WTC11 (cell line): Measurements from ENCODE around the gene MFAP3L. TPM values are rescaled to one million over a fixed set of nuclear protein-coding genes. Genes with fewer than 3 reads are reported as not detected.

Experiments
- ATAC-seq: fragments of 200-7000 bp; cut with Tn5 transposase; 2 replicates; pipeline ENCODE4 v1.10.0; 2021; ENCODE audit warnings: mild to moderate bottlenecking, moderate library complexity
- CTCF ChIA-PET: fragments of 300-600 bp; sonication (Branson Sonifier 250); formaldehyde crosslinking; loops from one replicate; lab custom pipeline; 2021; ENCODE audit warnings: antibody characterized with exemption; lab: Charles Lee
- POLR2A ChIA-PET: fragments of 350-600 bp; sonication (Branson Sonifier 250); formaldehyde crosslinking; loops from one replicate; lab custom pipeline; 2021; ENCODE audit warnings: antibody characterized with exemption; lab: Charles Lee
- DNase-seq: peaks from one replicate; pipeline ENCODE4 v3.0.0; 2021; ENCODE audit warnings: low spot score
- H3K27ac Mint-ChIP-seq: 2 replicates; pipeline ENCODE4 v1.8.0; 2021; ENCODE audit warnings: mixed read lengths
- H3K27me3 Mint-ChIP-seq: 2 replicates; pipeline ENCODE4 v1.8.0; 2021; ENCODE audit warnings: low read depth, mild to moderate bottlenecking, moderate library complexity, mixed read lengths
- H3K36me3 Mint-ChIP-seq: 2 replicates; pipeline ENCODE4 v1.8.0; 2021; ENCODE audit warnings: mixed read lengths
- H3K4me1 Mint-ChIP-seq: 2 replicates; pipeline ENCODE4 v1.8.0; 2022; ENCODE audit warnings: mixed read lengths
- H3K4me3 Mint-ChIP-seq: 2 replicates; pipeline ENCODE4 v1.8.0; 2021; ENCODE audit warnings: mild to moderate bottlenecking, moderate library complexity, mixed read lengths
- H3K9me3 Mint-ChIP-seq: 2 replicates; pipeline ENCODE4 v1.8.0; 2021; ENCODE audit warnings: mixed read lengths
- ATF1 ChIP-seq: sonication (generic); formaldehyde crosslinking; IDR thresholded peaks from 2 replicates; pipeline ENCODE4 v1.8.1; 2023; ENCODE audit warnings: mild to moderate bottlenecking, moderate library complexity, missing genetic modification reagents
- CREB1 ChIP-seq: sonication (generic); formaldehyde crosslinking; IDR thresholded peaks from 2 replicates; pipeline ENCODE4 v1.8.0; 2023; ENCODE audit warnings: mild to moderate bottlenecking, missing genetic modification reagents
- CREM ChIP-seq: sonication (generic); formaldehyde crosslinking; IDR thresholded peaks from 2 replicates; pipeline ENCODE4 v1.8.1; 2022; ENCODE audit warnings: mild to moderate bottlenecking, missing genetic modification reagents, moderate library complexity
- CTCF ChIP-seq: fragments of 200-600 bp; IDR thresholded peaks from 2 replicates; pipeline ENCODE4 v1.8.0; 2022; ENCODE audit warnings: antibody characterized with exemption
- E2F5 ChIP-seq: sonication (generic); formaldehyde crosslinking; IDR thresholded peaks from 2 replicates; pipeline ENCODE4 v1.8.1; 2022; ENCODE audit warnings: mild to moderate bottlenecking, moderate library complexity, missing genetic modification reagents
- ELF4 ChIP-seq: sonication (generic); formaldehyde crosslinking; IDR thresholded peaks from 2 replicates; pipeline ENCODE4 v1.8.1; 2022; ENCODE audit warnings: low read depth, mild to moderate bottlenecking, moderate library complexity, missing genetic modification reagents
- FOXJ3 ChIP-seq: sonication (generic); formaldehyde crosslinking; IDR thresholded peaks from 2 replicates; pipeline ENCODE4 v1.9.0; 2021; ENCODE audit warnings: missing genetic modification reagents, mild to moderate bottlenecking, borderline replicate concordance
- GABPB1 ChIP-seq: sonication (generic); formaldehyde crosslinking; IDR thresholded peaks from 2 replicates; pipeline ENCODE4 v1.8.1; 2023; ENCODE audit warnings: mild to moderate bottlenecking, missing genetic modification reagents
- IRF1 ChIP-seq: sonication (generic); formaldehyde crosslinking; IDR thresholded peaks from 2 replicates; pipeline ENCODE4 v1.8.0; 2023; ENCODE audit warnings: missing genetic modification reagents
- JUN ChIP-seq: sonication (generic); formaldehyde crosslinking; IDR thresholded peaks from 2 replicates; pipeline ENCODE4 v1.8.0; 2023; ENCODE audit warnings: mild to moderate bottlenecking, missing genetic modification reagents
- MXD4 ChIP-seq: fragments of 250-450 bp; sonication (Bioruptor Pico); IDR thresholded peaks from 2 replicates; pipeline ENCODE4 v1.8.0; 2021; ENCODE audit warnings: mild to moderate bottlenecking, moderate library complexity, borderline replicate concordance
- MYBL2 ChIP-seq: sonication (generic); formaldehyde crosslinking; IDR thresholded peaks from 2 replicates; pipeline ENCODE4 v1.8.1; 2023; ENCODE audit warnings: mild to moderate bottlenecking, moderate library complexity, missing genetic modification reagents
- SMAD4 ChIP-seq: sonication (generic); formaldehyde crosslinking; IDR thresholded peaks from 2 replicates; pipeline ENCODE4 v1.8.0; 2022; ENCODE audit warnings: mild to moderate bottlenecking, missing genetic modification reagents
- ZBTB21 ChIP-seq: sonication (generic); formaldehyde crosslinking; IDR thresholded peaks from 2 replicates; pipeline ENCODE4 v1.8.1; 2023; ENCODE audit warnings: mild to moderate bottlenecking, missing genetic modification reagents, borderline replicate concordance
- ZNF263 ChIP-seq: sonication (generic); formaldehyde crosslinking; IDR thresholded peaks from 2 replicates; pipeline ENCODE4 v1.8.1; 2022; ENCODE audit warnings: low read depth, mild to moderate bottlenecking, moderate library complexity, missing genetic modification reagents
- ZNF317 ChIP-seq: sonication (generic); formaldehyde crosslinking; IDR thresholded peaks from 2 replicates; pipeline ENCODE4 v1.8.1; 2023; ENCODE audit warnings: low read depth, mild to moderate bottlenecking, moderate library complexity, missing genetic modification reagents, borderline replicate concordance
- ZNF423 ChIP-seq: fragments of 250-450 bp; sonication (Bioruptor Pico); IDR thresholded peaks from 2 replicates; pipeline ENCODE4 v2.1.2; 2022; ENCODE audit warnings: mild to moderate bottlenecking, moderate library complexity
- total RNA-seq: library from RNA; stranded (reverse); gene quantifications from 3 replicates; pipeline ENCODE4 v1.2.3, GENCODE V29; 2021
- TF ChIP-seq, protein P1 (sequence below): sonication (generic); formaldehyde crosslinking; IDR thresholded peaks from 2 replicates; pipeline ENCODE4 v1.8.1; 2023; ENCODE audit warnings: mild to moderate bottlenecking, missing genetic modification reagents, moderate library complexity
- TF ChIP-seq, protein P2 (sequence below): sonication (generic); formaldehyde crosslinking; IDR thresholded peaks from 2 replicates; pipeline ENCODE4 v1.8.1; 2023; ENCODE audit warnings: mild to moderate bottlenecking, moderate library complexity, missing genetic modification reagents

Gene MFAP3L
- total RNA-seq, 1 experiment from 2014 or later: 31.3 TPM

GRCh38 chr4:169968999-169969398, 57.2 kb downstream of the MFAP3L start (continued):
- TF ChIP-seq MYBL2 (CRISPR knock-in tag) (no peak), ZBTB21 (CRISPR knock-in tag) (no peak), ZNF317 (CRISPR knock-in tag) (no peak), MXD4 (no peak)

GRCh38 chr4:169963998-169964397, 62.2 kb downstream of the MFAP3L start:
- Mint-ChIP-seq H3K4me1 (peaks cover 3% of the 10 kb centered on the region), H3K27me3 (no peaks in the 10 kb centered on the region; the same call in 1 of the 2 replicates), H3K36me3 (no peaks in the 10 kb centered on the region; the same call in 1 of the 2 replicates), H3K9me3 (peaks cover 7% of the 10 kb centered on the region; the same call in 1 of the 2 replicates), H3K27ac (no peak overlapping the region), H3K4me3 (no peak overlapping the region)
- ATAC-seq: no peak
- TF ChIP-seq IRF1 (CRISPR knock-in tag): no peak
- no peak for TF ChIP-seq FOXJ3 (CRISPR knock-in tag)
- no peak for TF ChIP-seq SMAD4 (CRISPR knock-in tag)
- DNase-seq: no peak
- POLR2A ChIA-PET: no interaction called here
- CTCF ChIA-PET: no interaction called here

DNA sequence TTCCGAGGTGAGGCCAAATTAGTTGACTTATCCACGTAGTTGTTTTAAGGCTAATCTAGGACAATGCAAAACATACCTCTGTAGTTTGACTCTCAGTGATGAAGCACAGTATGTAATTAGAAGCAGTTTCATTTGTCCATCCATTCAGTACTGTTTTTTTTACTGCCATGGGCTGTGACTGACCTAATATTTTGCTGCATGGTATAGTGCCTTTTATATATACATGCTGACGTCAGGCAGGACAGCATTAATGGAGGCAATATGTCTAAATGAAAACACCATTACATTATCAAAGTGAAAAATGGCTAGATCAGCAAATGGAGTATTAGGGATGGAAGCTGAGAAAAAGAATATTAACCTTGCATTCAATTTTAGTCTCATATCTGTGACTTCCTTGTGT, 66.9 kb downstream of the MFAP3L start:
- H3K4me3 Mint-ChIP-seq: no peak overlapping the region
- ChIA-PET CTCF (no interaction called here), POLR2A (no interaction called here)
- no peaks in the 10 kb centered on the region for H3K9me3 Mint-ChIP-seq
- no peak overlapping the region for H3K27ac Mint-ChIP-seq
- H3K27me3 Mint-ChIP-seq: no peaks in the 10 kb centered on the region
- DNase-seq: no peak
- peaks cover 26% of the 10 kb centered on the region for H3K4me1 Mint-ChIP-seq
- no peak for TF ChIP-seq CREM (CRISPR knock-in tag)
- TF ChIP-seq ELF4 (CRISPR knock-in tag): no peak
- no peak for TF ChIP-seq ATF1 (CRISPR knock-in tag)
- TF ChIP-seq ZNF263: no peak
- TF ChIP-seq CREB1 (CRISPR knock-in tag): no peak
- TF ChIP-seq JUN (CRISPR knock-in tag): no peak
- TF ChIP-seq, protein P1, sequence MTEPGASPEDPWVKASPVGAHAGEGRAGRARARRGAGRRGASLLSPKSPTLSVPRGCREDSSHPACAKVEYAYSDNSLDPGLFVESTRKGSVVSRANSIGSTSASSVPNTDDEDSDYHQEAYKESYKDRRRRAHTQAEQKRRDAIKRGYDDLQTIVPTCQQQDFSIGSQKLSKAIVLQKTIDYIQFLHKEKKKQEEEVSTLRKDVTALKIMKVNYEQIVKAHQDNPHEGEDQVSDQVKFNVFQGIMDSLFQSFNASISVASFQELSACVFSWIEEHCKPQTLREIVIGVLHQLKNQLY: no peak
- TF ChIP-seq, protein P2, sequence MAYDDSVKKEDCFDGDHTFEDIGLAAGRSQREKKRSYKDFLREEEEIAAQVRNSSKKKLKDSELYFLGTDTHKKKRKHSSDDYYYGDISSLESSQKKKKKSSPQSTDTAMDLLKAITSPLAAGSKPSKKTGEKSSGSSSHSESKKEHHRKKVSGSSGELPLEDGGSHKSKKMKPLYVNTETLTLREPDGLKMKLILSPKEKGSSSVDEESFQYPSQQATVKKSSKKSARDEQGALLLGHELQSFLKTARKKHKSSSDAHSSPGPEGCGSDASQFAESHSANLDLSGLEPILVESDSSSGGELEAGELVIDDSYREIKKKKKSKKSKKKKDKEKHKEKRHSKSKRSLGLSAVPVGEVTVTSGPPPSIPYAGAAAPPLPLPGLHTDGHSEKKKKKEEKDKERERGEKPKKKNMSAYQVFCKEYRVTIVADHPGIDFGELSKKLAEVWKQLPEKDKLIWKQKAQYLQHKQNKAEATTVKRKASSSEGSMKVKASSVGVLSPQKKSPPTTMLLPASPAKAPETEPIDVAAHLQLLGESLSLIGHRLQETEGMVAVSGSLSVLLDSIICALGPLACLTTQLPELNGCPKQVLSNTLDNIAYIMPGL (CRISPR knock-in tag): no peak
- TF ChIP-seq E2F5: no peak
- TF ChIP-seq ZNF423 (CRISPR knock-in tag): no peak
- TF ChIP-seq CTCF: no peak
- no peak for TF ChIP-seq GABPB1 (CRISPR knock-in tag)
- TF ChIP-seq, all 79 proteins: peak for 0
- ATAC-seq: no peak
- H3K36me3 Mint-ChIP-seq: no peaks in the 10 kb centered on the region; the same call in 1 of the 2 replicates
